NCI-H1105 (cell line): ENCODE measurements around the gene CDK14.
"Not testable (repeated sequence)": the region's sequence is repeated elsewhere in the genome, so short reads cannot be mapped to it uniquely, and the experiment has no call there.

Experiments
- DNase-seq: peaks from one replicate; lab custom pipeline; 2025; lab: John Stamatoyannopoulos, UW

The CDK14 gene

DNA sequence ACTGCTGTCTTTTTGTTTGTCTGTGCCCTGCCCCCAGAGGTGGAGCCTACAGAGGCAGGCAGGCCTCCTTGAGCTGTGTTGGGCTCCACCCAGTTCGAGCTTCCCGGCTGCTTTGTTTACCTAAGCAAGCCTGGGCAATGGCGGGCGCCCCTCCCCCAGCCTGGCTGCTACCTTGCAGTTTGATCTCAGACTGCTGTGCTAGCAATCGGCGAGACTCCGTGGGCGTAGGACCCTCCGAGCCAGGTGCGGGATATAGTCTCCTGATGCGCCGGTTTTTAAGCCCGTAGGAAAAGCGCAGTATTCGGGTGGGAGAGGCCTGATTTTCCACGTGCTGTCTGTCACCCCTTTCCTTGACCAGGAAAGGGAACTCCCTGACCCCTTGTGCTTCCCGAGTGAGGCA lies 43.6 kb downstream of the CDK14 start:
- DNase-seq: not testable (repeated sequence)

DNA sequence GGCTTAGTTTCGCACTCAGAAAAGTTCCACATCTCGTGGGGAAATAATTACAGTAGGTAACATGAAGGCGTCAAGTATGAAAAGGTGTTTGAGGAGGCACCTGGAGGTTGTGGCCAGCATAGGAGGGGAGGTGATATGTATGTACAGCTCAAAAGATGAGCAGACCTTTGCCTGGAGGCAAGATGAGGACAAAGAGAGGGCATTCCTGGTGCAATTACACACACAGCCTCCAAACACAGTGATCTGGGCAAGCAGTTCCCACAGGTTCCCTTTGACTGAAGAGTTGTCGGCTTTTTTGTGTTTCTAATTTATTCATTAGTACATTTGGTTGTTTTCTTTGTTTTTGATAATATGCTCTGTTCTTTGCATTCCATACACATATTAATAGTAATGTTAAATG lies 46.9 kb downstream of the CDK14 start:
- no peak for DNase-seq

DNA sequence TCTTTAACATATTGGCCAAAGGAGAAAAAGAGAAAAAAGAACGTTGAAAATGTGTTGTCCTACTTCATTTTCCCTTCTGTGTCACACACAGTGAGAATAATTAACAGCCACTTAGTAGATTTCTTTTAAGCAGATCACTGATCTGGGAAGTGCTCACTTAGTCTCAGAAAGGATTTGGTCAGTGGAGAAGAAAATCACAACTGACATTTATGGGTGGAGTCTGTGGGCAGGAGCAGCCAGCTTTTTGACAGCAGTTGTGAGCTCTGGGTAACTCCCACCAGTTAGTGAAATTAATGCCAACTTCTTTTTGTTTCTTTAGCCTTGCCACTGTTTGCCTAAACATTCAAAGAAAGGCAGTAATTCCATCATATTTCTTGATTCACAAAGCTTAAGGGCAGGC lies 49.7 kb downstream of the CDK14 start:
- no peak for DNase-seq

DNA sequence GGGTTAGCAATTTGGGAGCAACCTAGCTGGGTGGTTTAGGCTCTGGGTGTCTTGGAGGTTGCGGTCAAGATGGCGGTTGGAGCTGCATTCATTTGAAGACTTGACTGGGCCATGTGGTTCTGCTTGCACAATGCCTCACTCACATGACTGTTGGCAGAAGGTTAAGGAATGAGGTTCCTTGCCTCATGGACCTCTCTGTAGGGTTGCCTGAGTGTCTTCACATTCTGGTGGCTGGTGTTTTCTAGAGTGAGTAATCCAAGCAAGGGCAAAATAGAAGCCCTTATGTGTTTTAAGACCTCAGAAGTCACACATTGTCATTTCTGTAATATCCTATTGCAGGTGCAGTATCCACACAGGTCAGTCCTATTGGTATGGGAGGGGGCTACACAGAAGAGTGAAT lies 52.0 kb downstream of the CDK14 start:
- no peak for DNase-seq

DNA sequence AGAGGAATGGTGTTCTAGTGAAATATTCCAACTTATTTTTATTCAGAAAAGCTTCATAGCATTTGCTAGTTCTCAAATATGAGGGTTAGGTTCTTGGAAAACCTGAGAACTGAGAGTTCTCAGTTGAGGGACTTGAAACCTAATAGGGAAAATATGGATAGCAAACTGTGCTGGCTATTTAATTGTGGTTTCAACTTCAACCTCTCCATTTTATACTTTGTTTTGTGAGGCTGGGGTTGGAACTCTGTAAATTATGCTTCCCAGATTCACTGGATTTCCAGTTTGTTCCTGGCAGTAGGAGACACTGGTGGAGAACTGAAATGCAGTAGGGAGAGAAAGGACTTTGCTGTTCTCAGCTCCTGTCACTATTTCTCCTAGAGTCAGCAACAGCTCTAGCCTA lies 52.7 kb downstream of the CDK14 start:
- no peak for DNase-seq

DNA sequence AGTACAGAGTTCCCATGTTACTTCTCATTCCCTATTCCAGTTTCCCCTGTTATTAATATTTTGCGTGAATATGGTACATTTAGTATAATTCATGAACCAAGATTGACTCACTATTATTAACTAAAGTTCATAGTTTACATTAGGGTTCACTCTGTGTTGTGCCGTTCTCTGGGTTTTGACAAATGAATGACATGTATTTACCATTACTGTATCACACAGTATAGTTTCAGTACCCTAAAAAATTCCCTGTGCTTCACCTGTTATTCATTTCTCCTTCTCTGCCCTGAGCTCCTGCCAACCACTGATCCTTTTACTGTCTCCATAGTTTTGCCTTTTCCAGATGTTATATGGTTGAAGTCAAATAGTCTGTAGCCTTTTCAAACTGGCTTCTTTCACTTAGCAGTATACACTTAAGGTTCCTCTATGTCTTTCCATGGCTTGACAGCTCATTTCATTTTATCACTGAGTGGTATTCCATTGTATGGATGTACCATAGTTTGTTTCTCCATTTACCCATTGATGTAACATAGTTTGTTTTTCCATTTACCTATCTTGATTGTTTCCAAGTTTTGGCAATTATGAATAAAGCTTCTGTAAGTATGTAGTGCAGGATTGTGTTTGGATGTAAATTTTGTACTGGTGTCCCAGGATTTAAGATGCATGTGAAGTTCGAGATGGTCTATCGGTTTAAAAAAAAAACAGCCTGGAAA lies 58.8 kb downstream of the CDK14 start:
- no peak for DNase-seq

DNA sequence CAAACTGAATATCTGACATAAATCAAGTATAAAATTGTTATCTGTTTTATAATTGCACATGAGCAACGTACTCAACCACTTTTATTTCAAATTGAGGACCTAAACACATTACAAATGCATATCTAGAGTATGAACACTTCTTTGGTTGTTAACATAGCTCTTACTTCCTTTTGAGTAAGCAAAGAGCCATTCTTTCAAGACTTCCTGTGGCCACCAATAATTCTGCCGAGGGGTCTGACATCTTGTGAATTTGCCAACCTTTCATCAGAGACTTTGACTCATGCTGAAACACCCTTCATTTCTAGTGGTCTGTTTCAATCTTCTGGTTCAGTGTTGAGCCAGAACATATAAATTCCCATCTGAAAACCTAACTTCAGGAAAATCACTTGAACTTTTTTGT lies 59.4 kb downstream of the CDK14 start:
- no peak for DNase-seq

DNA sequence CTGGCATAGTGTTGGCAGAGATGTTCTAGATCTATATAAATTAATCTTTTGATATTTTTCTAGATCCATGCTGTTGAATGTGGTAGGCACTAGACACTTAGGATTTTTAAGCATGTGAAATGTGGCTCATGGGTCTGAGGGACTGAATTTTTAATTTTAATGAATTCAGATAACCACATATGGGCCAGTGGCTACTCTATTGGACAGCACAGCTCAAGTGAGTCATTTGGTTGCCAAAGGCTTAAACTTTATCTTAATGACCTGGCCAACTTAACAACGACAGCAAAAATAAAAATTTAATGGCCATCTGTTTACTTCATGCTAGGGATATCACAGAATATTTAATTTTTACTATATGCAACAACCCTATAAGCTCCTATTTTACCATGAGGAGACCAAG lies 61.4 kb downstream of the CDK14 start:
- no peak for DNase-seq

DNA sequence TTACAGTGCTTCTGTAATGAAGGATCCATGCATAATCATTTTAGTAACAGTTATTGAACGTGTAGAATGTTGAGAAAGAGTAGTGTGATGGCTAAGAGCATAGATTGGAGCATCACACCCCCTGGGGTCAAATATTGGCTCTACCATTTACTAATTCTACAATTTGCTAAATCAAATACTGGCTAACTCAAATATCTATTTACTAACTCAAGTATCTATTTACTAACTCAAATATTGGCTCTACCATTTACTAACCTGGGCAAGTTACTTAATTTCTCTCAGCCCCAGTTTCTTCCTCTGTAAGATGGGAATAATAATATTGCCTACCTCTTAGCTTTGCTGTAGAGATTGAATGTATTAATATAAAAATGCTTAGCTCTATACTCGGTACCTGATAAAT lies 64.0 kb downstream of the CDK14 start:
- DNase-seq: no peak

DNA sequence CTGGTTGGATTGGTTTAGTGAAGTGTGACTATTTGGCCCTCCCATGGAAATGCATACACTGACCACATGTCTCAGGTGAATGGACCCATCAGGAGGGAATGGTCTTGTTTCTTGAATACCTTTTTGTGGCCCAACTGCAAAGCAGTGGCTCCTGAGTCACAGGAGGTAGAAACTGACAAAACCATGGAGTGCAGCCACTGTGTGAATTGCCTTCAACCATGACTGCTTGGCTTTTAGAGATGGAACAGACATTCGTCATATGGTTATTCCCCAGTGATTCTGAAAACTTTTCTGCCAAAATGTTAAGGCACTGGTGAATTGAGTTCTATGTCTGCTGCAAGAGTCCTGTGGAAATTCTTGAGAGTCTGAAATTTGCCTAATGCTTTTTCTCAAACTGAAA lies 64.7 kb downstream of the CDK14 start:
- DNase-seq: no peak

DNA sequence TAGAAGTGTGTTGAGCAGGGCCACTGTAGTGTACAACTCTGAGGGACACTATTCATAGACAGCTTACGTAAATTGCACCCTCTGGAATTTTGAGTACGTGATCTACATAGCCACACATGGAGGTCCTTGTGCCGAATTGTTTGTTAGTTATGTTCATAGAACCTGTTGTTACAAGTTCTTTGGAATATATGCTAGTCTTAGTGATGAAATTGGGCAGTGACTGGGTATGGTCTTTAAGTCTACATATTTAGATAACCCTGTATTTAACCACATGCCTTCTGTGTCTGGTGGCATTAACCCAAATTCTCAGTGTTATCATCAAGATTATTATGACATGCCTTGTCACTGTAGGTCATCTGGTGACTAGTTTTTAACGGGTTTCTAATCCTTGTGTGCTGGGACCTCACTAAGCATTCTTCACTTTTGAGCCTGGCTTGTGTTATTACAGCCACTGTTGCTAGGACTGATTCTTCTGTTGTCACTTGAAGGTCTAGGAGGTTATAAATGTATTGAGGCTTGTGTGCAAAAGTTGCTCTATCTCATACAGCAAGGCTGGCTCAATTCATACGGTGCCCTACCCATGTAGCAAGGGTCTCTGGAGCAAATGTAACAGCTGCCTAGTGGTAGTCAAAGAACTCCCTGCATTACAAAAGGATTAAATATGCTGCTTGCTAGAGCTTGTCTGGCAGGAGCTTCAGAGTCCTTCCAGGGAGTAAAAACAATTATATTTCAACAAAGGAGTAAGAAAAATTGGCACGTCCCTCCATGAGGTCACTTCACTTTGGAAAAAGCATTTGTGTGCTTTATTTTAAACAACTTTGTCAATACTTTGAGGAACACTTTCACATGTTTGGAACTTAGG lies 65.4 kb downstream of the CDK14 start:
- DNase-seq: no peak

DNA sequence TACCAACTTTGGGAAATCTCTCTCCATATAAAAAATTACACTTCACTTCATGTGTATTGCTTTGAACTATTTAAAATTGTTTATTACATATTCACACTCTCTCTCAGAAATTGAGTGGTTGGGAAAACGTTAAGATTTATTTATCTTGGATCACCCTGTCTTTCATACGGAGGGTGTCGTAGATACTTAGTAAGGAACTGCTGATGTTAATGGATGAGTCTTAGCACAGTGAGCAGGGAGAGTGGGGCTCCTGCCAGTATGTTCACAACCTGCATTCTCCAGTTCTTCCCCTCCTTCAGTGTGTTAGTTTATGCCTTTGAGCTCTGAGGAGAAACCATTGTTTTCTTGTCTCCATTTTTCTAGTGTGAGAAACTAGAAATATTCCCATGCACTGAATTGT lies 67.1 kb downstream of the CDK14 start:
- no peak for DNase-seq

DNA sequence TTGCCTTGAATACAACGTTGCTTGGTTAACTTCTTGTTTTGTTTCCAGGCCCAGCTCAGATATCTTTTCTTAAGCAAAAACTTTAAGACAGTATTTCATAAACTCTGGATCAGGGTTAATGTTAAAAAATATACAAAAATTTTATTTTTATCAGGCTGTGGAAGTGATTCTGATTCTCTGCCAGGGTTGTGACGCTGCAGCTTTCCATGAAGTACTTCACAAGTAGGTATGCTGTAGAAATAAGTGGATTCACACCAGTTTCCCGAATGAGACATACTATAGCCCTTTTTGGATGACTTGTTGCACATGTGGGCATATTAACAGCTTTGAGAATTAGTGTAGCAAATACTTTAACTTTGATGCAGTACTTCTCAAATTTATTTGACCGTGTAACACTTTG lies 70.1 kb downstream of the CDK14 start:
- DNase-seq: no peak

DNA sequence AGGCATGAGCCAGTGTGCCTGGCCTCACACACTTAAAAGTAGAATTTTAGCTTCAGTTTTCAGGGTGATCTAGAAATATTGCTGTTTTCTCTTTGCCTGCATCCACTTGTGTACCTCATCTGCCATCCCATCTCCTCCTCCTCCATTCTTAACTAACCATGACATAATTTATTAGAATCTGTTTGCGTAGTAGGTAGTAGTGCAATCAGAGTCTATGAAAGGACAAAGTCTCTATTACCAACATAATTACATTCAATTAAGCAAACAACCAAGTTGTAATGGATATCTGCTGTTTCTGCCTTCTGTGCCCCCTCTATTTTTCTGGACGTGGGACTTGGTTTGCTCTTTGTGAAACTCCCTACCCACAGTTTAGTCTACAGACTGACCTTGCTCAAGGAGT lies 72.9 kb downstream of the CDK14 start:
- DNase-seq: no peak

DNA sequence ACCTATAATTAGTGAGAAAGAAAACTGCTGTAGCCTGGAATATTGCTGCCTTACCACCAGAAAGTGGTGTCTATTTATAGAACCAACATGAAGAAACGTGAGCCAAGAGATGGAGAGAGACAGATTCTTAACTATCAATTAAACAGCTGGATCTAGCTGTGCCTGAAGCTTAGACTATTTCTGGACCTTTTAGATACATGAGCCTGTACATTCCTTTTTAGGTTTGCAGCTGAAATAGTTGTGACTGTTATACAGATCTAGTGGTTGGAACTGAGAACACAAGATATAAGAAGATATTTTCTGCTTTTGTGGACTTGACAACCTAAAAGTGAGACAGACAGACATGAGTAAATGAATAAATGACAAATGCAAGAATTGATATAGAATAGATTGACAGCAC lies 73.4 kb downstream of the CDK14 start:
- DNase-seq: no peak

DNA sequence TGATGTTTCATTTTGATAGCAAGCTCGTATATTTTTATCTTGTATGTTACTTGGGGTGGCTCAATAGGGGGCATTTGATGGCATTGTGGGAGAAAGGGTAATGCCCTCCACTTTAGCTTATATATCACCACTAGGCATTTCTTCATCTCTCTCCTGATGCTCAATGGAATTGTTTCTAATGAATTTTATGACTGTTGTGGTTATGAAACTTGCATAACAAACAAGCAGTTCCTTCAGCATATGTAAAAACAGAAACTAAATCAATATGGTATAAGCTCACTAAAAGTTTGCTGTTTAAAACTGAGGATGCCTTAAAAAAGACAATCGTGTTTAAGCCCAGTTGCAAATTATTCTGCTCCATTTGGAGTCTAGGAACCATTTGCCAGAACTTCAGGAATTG lies 75.5 kb downstream of the CDK14 start:
- DNase-seq: no peak

DNA sequence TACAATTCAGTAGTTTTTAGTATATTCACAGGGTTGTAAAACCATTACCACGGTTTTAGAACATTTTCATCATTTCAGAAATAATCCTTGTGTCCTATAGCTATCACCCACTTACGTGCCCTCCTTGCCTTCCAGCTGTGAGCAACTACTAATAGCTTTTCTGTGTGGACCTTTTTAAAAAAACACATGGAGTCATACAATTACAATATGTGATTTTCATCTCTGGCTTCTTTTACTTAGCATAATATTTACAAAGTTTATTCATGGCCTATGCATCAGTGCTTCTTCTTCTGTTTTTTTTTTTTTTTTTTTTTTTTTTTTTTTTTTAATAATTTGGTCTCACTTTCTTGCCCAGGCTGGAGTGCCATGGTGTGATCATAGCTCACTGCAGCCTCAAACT lies 76.1 kb downstream of the CDK14 start:
- no peak for DNase-seq

DNA sequence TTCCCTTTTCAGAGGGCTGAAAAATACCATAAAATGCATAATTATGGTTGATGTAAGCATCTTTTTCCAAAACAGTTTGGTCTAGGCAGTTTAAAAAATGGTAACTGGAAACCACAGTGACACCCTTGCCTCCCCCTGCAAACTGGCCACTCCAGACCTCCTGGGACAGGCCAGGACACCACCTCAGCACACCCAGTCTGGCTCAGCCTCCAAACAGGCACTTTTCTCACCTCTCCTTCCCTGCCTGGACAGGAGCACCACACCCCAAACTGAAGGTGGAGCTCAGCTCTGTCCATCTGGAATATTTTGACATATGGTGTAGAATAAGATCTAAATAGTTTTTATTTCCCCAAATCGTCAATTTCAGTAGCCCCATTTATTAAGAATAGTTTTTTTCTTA lies 78.5 kb downstream of the CDK14 start:
- DNase-seq: no peak

DNA sequence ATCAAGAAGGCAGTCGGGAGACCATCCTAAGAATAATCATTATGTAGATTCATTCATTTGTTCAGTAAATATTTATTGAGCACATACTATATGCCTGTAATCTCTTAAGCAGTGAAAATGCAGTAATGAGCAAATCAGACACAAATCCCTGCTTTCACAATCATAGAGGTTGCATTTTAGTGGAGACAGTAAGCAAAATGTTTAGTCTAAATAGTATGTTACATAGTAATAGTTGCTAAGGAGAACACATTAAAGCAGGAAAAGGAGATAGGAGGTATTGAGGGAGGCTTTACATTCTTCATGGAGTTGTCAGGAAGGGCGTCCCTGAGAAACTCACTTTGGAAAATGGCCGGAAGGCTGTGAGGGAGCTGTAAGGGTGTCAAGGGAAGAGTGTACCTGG lies 79.9 kb downstream of the CDK14 start:
- no peak for DNase-seq

DNA sequence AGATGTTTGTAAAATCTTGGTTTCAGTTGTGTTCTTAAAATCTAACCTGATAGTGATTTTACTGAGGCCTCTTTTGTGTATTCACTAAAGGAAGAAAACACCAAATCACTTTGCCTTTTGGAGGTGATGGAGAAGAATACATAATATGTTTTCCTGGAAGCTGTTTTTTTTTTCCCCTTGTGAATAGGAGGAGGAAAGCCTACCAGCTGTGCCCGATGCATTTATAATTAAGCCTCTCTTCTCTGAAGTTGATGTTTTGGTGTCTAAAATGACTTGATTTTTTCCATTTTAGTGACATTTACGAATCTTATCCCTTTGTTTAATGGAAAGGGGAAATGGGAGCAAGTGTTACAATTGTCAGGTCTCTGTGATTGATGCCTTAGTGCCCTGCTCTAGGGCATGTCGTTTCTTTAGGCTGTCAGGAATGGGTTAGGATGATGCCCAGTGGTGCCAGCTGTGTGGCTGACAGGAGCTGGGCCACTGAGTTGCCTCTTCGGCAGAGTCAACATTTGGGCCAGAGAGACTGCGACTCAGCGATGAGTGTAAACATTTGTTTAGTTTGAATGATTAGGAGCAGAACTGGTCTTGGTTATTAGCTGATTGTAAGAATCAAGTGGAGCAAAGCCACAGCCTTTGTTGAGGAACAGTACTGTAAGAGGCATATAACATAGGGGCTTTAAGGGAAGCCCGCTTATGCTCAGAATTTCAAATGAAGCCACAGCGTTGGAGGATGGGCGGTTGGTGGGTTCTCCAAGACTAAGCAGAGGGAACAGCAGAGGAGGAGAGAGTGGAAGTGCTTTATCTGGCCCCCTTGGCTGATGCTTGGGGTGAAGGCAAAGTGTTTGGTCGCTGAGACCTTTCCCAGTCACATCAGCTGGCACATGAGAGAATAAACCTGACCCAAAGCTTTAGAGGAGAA lies 81.6 kb downstream of the CDK14 start:
- no peak for DNase-seq

DNA sequence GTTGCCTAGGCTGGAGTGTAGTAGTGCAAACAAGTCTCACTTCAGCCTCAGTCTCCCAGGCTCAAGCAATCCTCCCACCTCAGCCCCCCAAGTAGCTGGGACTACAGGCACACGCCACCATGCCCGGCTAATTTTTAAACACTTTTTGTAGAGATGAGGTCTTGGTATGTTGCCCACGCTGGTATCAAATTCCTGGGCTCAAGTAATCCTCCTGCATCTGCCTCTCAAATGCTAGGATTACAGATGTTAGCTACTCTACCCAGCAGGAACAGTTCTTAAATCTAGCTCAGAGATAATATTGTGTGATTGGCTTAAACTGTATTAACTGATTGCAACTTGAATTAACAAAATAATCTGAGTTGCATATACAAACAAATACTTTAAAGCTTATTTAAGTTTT lies 82.9 kb downstream of the CDK14 start:
- no peak for DNase-seq

DNA sequence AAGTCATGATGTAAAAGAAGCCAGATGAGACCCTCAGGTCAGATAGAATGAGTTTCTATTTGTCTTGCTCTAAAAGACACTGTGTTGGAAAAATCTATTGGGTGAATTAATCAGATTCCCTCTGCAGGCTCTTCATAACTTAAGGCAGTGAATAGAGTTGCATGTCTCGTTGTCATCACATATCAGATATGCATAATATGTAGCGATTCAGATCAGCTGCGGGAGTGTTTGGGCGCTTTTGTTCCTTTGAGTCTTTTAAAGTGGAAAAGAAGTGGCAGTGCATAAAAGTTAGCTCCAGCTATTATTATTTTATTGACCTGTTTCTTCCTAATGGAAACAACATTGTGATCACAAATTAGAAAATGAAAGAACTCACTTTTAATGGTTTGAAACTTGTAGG lies 84.4 kb downstream of the CDK14 start:
- DNase-seq: no peak
